Mesenchymal stem cell (in vitro differentiated cells and primary cell): ENCODE data around the gene ACOX3.

Source experiments
- DNase-seq: peaks from one replicate; pipeline ENCODE4 v3.0.0-alpha.2; 2013
- H2AFZ ChIP-seq: one replicate; pipeline ENCODE4 v1.6.1; 2013; ENCODE audit warnings: low read depth, mild to moderate bottlenecking, control low read depth, inconsistent platforms, low read length, moderate library complexity
- H2AK5ac ChIP-seq: 2 replicates; pipeline ENCODE4 v1.6.1; 2013; ENCODE audit warnings: low read length, moderate library complexity, mild to moderate bottlenecking, inconsistent platforms; ENCODE audit not compliant: severe bottlenecking
- H2BK120ac ChIP-seq: one replicate; pipeline ENCODE4 v1.6.1; 2013; ENCODE audit warnings: low read depth, mild to moderate bottlenecking, inconsistent platforms, low read length, moderate library complexity
- H2BK12ac ChIP-seq, 2 experiments: one replicate each; pipeline ENCODE4 v1.6.1; 2013; ENCODE audit warnings: inconsistent platforms in 2 of 2, low read length in 2 of 2, mild to moderate bottlenecking in 2 of 2, moderate library complexity in 2 of 2, control low read depth in 1 of 2
- H2BK15ac ChIP-seq: one replicate; pipeline ENCODE4 v1.6.1; 2013; ENCODE audit warnings: mild to moderate bottlenecking, low read depth, inconsistent platforms; ENCODE audit not compliant: poor library complexity, severe bottlenecking
- H2BK5ac ChIP-seq: 2 replicates; pipeline ENCODE4 v1.6.1; 2013; ENCODE audit warnings: low read depth, mild to moderate bottlenecking, low read length, control low read depth, inconsistent platforms; ENCODE audit not compliant: poor library complexity, severe bottlenecking
- H3K14ac ChIP-seq, 2 experiments: one replicate each; pipeline ENCODE4 v1.6.1; 2013; ENCODE audit warnings: inconsistent platforms in 2 of 2, low read length in 2 of 2, control low read depth in 1 of 2, mild to moderate bottlenecking in 1 of 2, moderate library complexity in 1 of 2
- H3K18ac ChIP-seq, 2 experiments: one replicate each; pipeline ENCODE4 v1.6.1; 2013; ENCODE audit warnings: inconsistent platforms in 2 of 2, low read length in 2 of 2, control low read depth in 1 of 2, low read depth in 1 of 2, mild to moderate bottlenecking in 1 of 2
- H3K23ac ChIP-seq, 2 experiments: one replicate each; pipeline ENCODE4 v1.6.1; 2013; ENCODE audit warnings: inconsistent platforms in 2 of 2, low read length in 2 of 2, mild to moderate bottlenecking in 2 of 2, moderate library complexity in 2 of 2, control low read depth in 1 of 2
- H3K27ac ChIP-seq: 2 replicates; pipeline ENCODE4 v1.5.1; 2013; ENCODE audit warnings: mild to moderate bottlenecking, moderate library complexity, low read length, control low read depth, inconsistent platforms; ENCODE audit not compliant: poor library complexity, severe bottlenecking
- H3K27me3 ChIP-seq, 2 experiments: 2 replicates each; pipeline versions ENCODE4 v1.6.1 to v1.7.0; 2013; ENCODE audit warnings: low read length in 2 of 2, mild to moderate bottlenecking in 2 of 2, moderate library complexity in 2 of 2, control low read depth in 1 of 2, inconsistent platforms in 1 of 2; ENCODE audit not compliant: control insufficient read depth in 1 of 2, insufficient read depth in 1 of 2
- H3K36me3 ChIP-seq, 2 experiments: 2 replicates each; pipeline versions ENCODE4 v1.6.1 to v1.7.0; 2013; ENCODE audit warnings: low read length in 2 of 2, control low read depth in 1 of 2, inconsistent platforms in 1 of 2, low read depth in 1 of 2, mild to moderate bottlenecking in 1 of 2; ENCODE audit not compliant: insufficient read depth in 2 of 2, control insufficient read depth in 1 of 2
- H3K4ac ChIP-seq, 2 experiments: one replicate each; pipeline ENCODE4 v1.6.1; 2013; ENCODE audit warnings: inconsistent platforms in 2 of 2, low read length in 2 of 2, mild to moderate bottlenecking in 2 of 2, moderate library complexity in 2 of 2, control low read depth in 1 of 2, low read depth in 1 of 2
- H3K4me1 ChIP-seq: 2 replicates; pipeline ENCODE4 v1.6.1; 2013; ENCODE audit warnings: low read depth, low read length, control low read depth; ENCODE audit not compliant: control insufficient read depth, insufficient read depth
- H3K4me2 ChIP-seq: 2 replicates; pipeline ENCODE4 v1.6.1; 2013; ENCODE audit warnings: low read length, mild to moderate bottlenecking, inconsistent platforms; ENCODE audit not compliant: poor library complexity, severe bottlenecking
- H3K4me3 ChIP-seq, 2 experiments: 2 replicates each; pipeline versions ENCODE4 v1.5.1 to v1.7.0; 2013; ENCODE audit warnings: low read length in 2 of 2, mild to moderate bottlenecking in 2 of 2, control low read depth in 1 of 2, low read depth in 1 of 2; ENCODE audit not compliant: insufficient read depth in 1 of 2
- H3K79me1 ChIP-seq: replicated peaks from 2 replicates; pipeline ENCODE4 v1.6.1; 2013; ENCODE audit warnings: mild to moderate bottlenecking, control low read depth, low read length, inconsistent platforms; ENCODE audit not compliant: poor library complexity, severe bottlenecking
- H3K9ac ChIP-seq: 2 replicates; pipeline ENCODE4 v1.7.0; 2013; ENCODE audit warnings: mild to moderate bottlenecking, low read length, moderate library complexity
- H3K9me3 ChIP-seq: 2 replicates; pipeline ENCODE4 v1.7.0; 2013; ENCODE audit warnings: mild to moderate bottlenecking, low read length; ENCODE audit not compliant: control insufficient read depth
- H4K8ac ChIP-seq: one replicate; pipeline ENCODE4 v1.6.1; 2013; ENCODE audit warnings: inconsistent platforms, mild to moderate bottlenecking, low read length, moderate library complexity
- H4K91ac ChIP-seq: one replicate; pipeline ENCODE4 v1.6.1; 2013; ENCODE audit warnings: mild to moderate bottlenecking, low read length, inconsistent platforms
- WGBS: methylation state at CpG from one replicate; pipeline ENCODE4 v1.1.7; 2013; ENCODE audit warnings: mixed read lengths; 5-methylcytosine and 5-hydroxymethylcytosine counted together

Gene ACOX3

DNA sequence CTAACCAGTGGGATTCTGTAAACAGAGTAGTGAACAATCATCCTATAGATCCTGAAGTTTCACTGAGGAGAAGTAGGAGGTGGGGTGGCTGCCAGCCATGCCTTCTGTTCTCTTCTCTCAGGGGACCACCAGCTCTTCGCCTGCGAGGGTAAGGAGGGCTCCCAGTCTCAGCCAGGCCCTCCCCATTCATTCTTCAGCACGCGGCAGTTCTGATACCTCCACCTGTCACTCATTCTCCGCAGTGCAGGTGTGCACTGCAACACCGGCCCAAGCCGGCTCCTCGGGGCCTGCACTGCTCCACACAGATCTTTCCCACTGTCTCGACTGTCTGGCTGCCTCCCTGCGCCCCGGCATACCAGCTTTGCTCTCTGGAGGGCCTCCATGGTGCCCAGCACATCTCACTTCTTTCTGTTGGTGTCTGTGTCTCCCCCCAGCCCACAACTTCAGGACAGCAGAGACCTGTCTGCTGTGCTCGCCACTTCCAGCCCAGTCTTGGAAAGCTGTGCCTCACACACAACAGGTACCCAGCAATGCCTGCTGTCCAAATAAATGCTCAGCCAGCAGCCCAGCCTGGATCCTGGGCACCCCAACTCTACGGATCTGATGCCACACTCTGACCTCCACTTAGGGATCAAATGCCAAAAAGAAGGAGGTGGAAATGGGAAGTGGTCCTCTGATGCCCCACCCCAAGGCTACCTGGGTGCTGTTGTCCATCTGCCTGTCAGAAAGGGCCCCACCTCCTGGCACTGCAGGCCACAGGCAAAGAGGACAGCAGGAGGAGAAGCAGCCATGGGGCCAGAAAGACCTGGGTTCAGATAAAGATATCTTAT lies 29.0 kb downstream of the ACOX3 start:
- Histone ChIP-seq H3K4me2 (no peak overlapping the region), H3K9ac (no peak overlapping the region), H3K4ac (no peak overlapping the region), H3K27me3 (no peaks in the 10 kb centered on the region), H4K8ac (no peak overlapping the region), H3K9me3 (no peaks in the 10 kb centered on the region), H3K79me1 (peaks cover 15% of the 10 kb centered on the region), H2AK5ac (no peak overlapping the region), H2BK120ac (no peak overlapping the region), H3K36me3 (peaks cover 72 to 76% of the 10 kb centered on the region in 2 experiments), H3K27ac (no peak overlapping the region), H3K14ac (no peak overlapping the region), H3K4me1 (peaks cover 5% of the 10 kb centered on the region), H3K23ac (no peak overlapping the region), H2AFZ (no peak overlapping the region), H2BK15ac (no peak overlapping the region), H3K18ac (no peak overlapping the region), H2BK12ac (no peak overlapping the region), H2BK5ac (no peak overlapping the region), H4K91ac (no peak overlapping the region), H3K4me3 (no peak overlapping the region)
- 93% methylated on average over 13 of the region's 13 CpGs for WGBS
- DNase-seq: no peak

DNA sequence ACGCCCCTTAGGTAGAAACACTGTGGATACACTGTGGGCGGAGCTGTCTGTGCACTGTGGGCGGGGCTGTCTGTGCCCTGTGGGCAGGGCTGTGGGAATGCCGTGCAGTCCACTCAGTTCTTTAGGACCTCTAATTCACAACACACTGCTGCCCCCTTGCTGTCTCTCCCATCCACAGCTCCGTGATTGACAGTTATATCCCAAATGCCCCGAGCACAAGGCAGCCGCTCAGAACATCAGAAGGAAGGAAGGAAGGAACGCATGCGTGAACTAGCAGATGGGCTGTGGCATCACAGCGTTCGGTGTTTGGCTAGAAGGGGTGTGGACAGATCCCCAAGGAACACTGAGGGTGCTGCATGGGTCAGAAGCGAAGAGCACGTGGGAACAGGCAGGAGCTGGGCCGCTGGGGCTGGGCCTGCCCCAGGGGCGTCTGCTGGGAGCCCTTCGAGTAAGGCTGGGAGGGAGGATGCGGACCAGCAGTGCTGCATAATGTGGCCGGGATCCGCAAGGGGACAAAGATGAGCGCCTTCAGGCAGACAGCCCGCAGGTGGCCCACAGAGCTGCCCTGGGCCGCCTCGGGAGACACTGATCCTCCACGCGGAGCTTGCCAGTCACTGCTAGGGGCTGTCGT lies 29.8 kb downstream of the ACOX3 start:
- Histone ChIP-seq H2AK5ac (no peak overlapping the region), H4K91ac (no peak overlapping the region), H2BK15ac (no peak overlapping the region), H2BK5ac (no peak overlapping the region), H2BK12ac (no peak overlapping the region), H3K4me3 (no peak overlapping the region), H3K27me3 (no peaks in the 10 kb centered on the region), H3K18ac (no peak overlapping the region), H3K4ac (no peak overlapping the region), H4K8ac (no peak overlapping the region), H3K79me1 (peaks cover 8% of the 10 kb centered on the region), H2AFZ (no peak overlapping the region), H3K36me3 (peaks cover 72 to 77% of the 10 kb centered on the region in 2 experiments), H3K27ac (no peak overlapping the region), H3K9ac (no peak overlapping the region), H3K14ac (no peak overlapping the region), H3K23ac (no peak overlapping the region), H3K4me1 (peaks cover 5% of the 10 kb centered on the region), H3K4me2 (no peak overlapping the region), H3K9me3 (no peaks in the 10 kb centered on the region), H2BK120ac (no peak overlapping the region)
- peak; percentile 73 for DNase-seq
- WGBS: 77% methylated on average over 26 of the region's 26 CpGs

DNA sequence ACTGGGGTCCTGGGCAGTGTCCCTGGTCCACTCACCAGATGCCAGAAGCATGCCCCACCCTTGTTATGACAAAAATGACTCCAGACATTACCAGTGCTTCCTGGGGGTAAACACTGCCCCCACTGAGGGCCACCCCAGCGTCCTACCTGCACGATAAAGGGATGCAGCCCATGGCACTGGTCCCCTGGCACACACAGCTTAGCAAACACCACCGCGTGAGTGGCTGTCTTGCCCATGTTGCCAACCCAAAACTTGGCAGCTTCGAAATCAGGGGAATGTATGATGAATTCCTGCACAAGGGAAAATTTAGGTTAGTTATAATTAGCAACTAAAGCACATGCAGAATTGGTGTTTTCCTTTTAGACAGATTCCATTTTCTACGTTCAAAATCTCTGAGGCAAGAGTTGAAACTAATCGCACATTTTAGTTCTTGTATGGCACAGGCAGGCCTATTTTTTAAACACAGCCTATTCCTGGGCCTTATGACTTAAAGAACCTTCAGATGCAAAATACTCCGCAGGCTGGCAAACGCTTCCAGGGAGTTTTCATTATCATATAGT lies 30.4 kb downstream of the ACOX3 start:
- no peak overlapping the region for H2AFZ ChIP-seq
- no peak overlapping the region for H3K4me2 ChIP-seq
- H3K36me3 ChIP-seq: peaks cover 74 to 79% of the 10 kb centered on the region in 2 experiments
- H3K27me3 ChIP-seq: no peaks in the 10 kb centered on the region
- H3K9ac ChIP-seq: no peak overlapping the region
- peaks cover 5% of the 10 kb centered on the region for H3K4me1 ChIP-seq
- H3K4ac ChIP-seq: no peak overlapping the region
- H3K9me3 ChIP-seq: no peaks in the 10 kb centered on the region
- H2BK15ac ChIP-seq: no peak overlapping the region
- H3K23ac ChIP-seq: no peak overlapping the region
- WGBS: 96% methylated on average over 8 of the region's 9 CpGs
- no peak overlapping the region for H3K27ac ChIP-seq
- H2BK120ac ChIP-seq: no peak overlapping the region
- H3K14ac ChIP-seq: no peak overlapping the region
- no peak overlapping the region for H3K18ac ChIP-seq
- H2BK12ac ChIP-seq: no peak overlapping the region
- no peak overlapping the region for H4K8ac ChIP-seq
- H2AK5ac ChIP-seq: no peak overlapping the region
- H4K91ac ChIP-seq: no peak overlapping the region
- no peak overlapping the region for H2BK5ac ChIP-seq
- H3K4me3 ChIP-seq: no peak overlapping the region
- no peak for DNase-seq
- H3K79me1 ChIP-seq: peaks cover 7% of the 10 kb centered on the region
